K562 (cell line): ENCODE data around the gene UPK2. TPM values are rescaled to one million over a fixed set of nuclear protein-coding genes. Genes with fewer than 3 reads are reported as not detected.

Experiments
- BACH1 ChIP-seq: fragments of 200-800 bp; sonication (Bioruptor generic); IDR thresholded peaks from 2 replicates; pipeline ENCODE4 v1.6.1; 2016; ENCODE audit warnings: missing genetic modification characterization, missing compliant biosample characterization
- CHD4 ChIP-seq: fragments of 200-600 bp; sonication (generic); IDR thresholded peaks from 3 replicates; pipeline ENCODE4 v1.6.1; 2012; ENCODE audit warnings: low read depth, mild to moderate bottlenecking, mixed read lengths, low read length, inconsistent platforms; ENCODE audit not compliant: insufficient read depth, insufficient replicate concordance, poor library complexity, severe bottlenecking
- FOXA3 ChIP-seq, 2 experiments: fragments of 450-650 bp in 1 of 2; sonication (generic) in 1 of 2; formaldehyde crosslinking; IDR thresholded peaks in 1 of 2; conservative IDR thresholded peaks in 1 of 2; 2 replicates each; pipeline versions ENCODE4 v1.4.0 to v1.8.0; 2020 to 2022; ENCODE audit warnings: mild to moderate bottlenecking in 2 of 2, missing genetic modification reagents in 1 of 2
- GTF2E2 ChIP-seq: fragments of 200-800 bp; sonication (Bioruptor generic); IDR thresholded peaks from 2 replicates; pipeline ENCODE4 v1.6.1; 2016; ENCODE audit warnings: missing genetic modification characterization, missing compliant biosample characterization
- MAFK ChIP-seq: IDR thresholded peaks from 2 replicates; pipeline ENCODE4 v1.6.1; 2011; ENCODE audit warnings: low read length, improper control_type of control experiment
- MECOM ChIP-seq: fragments of 250-450 bp; sonication (Bioruptor Pico); IDR thresholded peaks from 2 replicates; pipeline ENCODE4 v1.8.0; 2022; ENCODE audit warnings: inconsistent platforms
- NCOA1 ChIP-seq: fragments of 450-650 bp; IDR thresholded peaks from 2 replicates; pipeline ENCODE4 v1.6.1; 2016; ENCODE audit warnings: low read depth
- NFRKB ChIP-seq: fragments of 450-650 bp; IDR thresholded peaks from 2 replicates; pipeline ENCODE4 v1.6.1; 2016; ENCODE audit warnings: low read depth
- PTTG1 ChIP-seq: fragments of 450-650 bp; IDR thresholded peaks from 2 replicates; pipeline ENCODE4 v1.6.1; 2016; ENCODE audit warnings: low read depth, mild to moderate bottlenecking, missing genetic modification characterization, missing compliant biosample characterization
- RFX5 ChIP-seq: IDR thresholded peaks from 2 replicates; pipeline ENCODE4 v1.6.1; 2011; ENCODE audit warnings: low read depth, mild to moderate bottlenecking, improper control_type of control experiment, low read length
- RHOXF2B ChIP-seq: fragments of 250-450 bp; sonication (Bioruptor Pico); conservative IDR thresholded peaks from 2 replicates; pipeline ENCODE4 v1.5.1; 2021
- SMARCC2 ChIP-seq: fragments of 450-650 bp; IDR thresholded peaks from 2 replicates; pipeline ENCODE4 v1.6.1; 2017; ENCODE audit warnings: antibody characterized with exemption, moderate library complexity, mild to moderate bottlenecking, low read depth
- TCF7L2 ChIP-seq: fragments of 150-350 bp; IDR thresholded peaks from 2 replicates; pipeline ENCODE4 v1.6.1; 2016; ENCODE audit warnings: low read depth, mild to moderate bottlenecking, low read length, moderate library complexity
- ZNF695 ChIP-seq: fragments of 450-650 bp; formaldehyde crosslinking; IDR thresholded peaks from 2 replicates; pipeline ENCODE4 v1.4.0; 2020; ENCODE audit warnings: mild to moderate bottlenecking, moderate library complexity
- polyA plus RNA-seq, 8 experiments: library from polyadenylated mRNA; depleted of rRNA in 4 of 8; stranded (reverse) in 5 of 8; unstranded in 3 of 8; fragments of >200 nt; fragmentation: Nextera tagmentation in 2 of 8; fragmentation: Illumina TruSeq in 1 of 8; extraction: Ambion mirVana in 2 of 8; extraction: Trizol in 1 of 8; gene quantifications; 2 replicates each; pipeline versions ENCODE4 v1.2.1 to v1.2.3, GENCODE V29; 2011 to 2014; ENCODE audit warnings: inconsistent platforms in 1 of 8, missing spikeins in 1 of 8
- total RNA-seq, 7 experiments: library from RNA; depleted of rRNA in 6 of 7; stranded (reverse); fragments of >200 nt in 6 of 7; fragmentation: Illumina TruSeq in 2 of 7; extraction: Trizol in 2 of 7; gene quantifications; 2 replicates each; pipeline versions ENCODE4 v1.2.1 to v1.2.3, GENCODE V29; 2011 to 2021; ENCODE audit warnings: low replicate concordance in 1 of 7
- TF ChIP-seq, protein P1 (sequence below), 3 experiments: IDR thresholded peaks in 2 of 3; conservative IDR thresholded peaks in 1 of 3; 2 replicates each; pipeline ENCODE4 v1.5.1; 2011 to 2012; ENCODE audit warnings: low read length in 3 of 3, mild to moderate bottlenecking in 3 of 3, control low read depth in 2 of 3, improper control_type of control experiment in 1 of 3, inconsistent platforms in 1 of 3, low read depth in 1 of 3, mixed read lengths in 1 of 3, moderate library complexity in 1 of 3; ENCODE audit not compliant: insufficient read depth in 2 of 3
- TF ChIP-seq, protein P2 (sequence below): fragments of 450-650 bp; IDR thresholded peaks from 2 replicates; pipeline ENCODE4 v1.6.1; 2018; ENCODE audit warnings: mild to moderate bottlenecking, low read depth; ENCODE audit not compliant: partially characterized antibody
- TF ChIP-seq, protein P3 (sequence below): sonication (generic); formaldehyde crosslinking; IDR thresholded peaks from 2 replicates; pipeline ENCODE4 v1.4.0; 2020; ENCODE audit warnings: mild to moderate bottlenecking, missing genetic modification reagents
- TF ChIP-seq, protein P4 (sequence below): fragments of 450-650 bp; IDR thresholded peaks from 2 replicates; pipeline ENCODE4 v1.6.1; 2016
- TF ChIP-seq, protein P5 (sequence below): sonication (generic); formaldehyde crosslinking; IDR thresholded peaks from 2 replicates; pipeline ENCODE4 v1.8.1; 2022; ENCODE audit warnings: missing genetic modification reagents

UPK2 gene
- total and polyA plus RNA-seq, 9 of the 15 experiments (the other 6 are each of a cell fraction or from before 2014, with no cell fraction given), result not detected

DNA sequence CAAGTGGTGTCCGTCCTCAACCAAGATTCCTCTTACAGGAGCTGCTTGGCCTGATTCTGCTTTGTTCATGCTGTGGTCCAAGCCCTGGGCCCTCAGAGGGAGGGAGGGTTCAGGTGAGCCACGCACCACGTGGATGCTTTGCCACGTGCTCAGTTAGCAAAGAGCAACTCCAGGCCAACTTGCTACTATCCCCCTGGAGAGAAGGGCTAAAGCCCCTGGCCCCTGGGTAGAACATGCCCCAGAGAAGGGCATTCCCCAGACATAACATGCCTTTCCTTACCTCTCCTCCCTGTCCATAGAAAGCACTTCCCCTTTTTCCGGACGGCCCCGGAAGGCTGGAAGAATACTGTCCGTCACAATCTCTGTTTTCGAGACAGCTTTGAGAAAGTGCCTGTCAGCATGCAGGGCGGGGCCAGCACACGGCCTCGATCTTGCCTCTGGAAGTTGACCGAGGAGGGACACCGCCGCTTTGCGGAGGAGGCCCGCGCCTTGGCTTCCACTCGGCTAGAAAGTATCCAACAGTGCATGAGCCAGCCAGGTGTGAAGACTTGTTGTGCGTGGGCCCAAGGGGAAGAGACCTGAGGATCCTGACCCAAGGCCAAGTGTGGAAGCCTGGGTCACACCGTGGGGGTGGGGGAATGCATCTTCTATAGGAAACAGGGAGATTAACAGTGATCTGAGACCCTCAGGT, 24.2 kb downstream of the UPK2 start (continued):
- TF ChIP-seq, protein P1, sequence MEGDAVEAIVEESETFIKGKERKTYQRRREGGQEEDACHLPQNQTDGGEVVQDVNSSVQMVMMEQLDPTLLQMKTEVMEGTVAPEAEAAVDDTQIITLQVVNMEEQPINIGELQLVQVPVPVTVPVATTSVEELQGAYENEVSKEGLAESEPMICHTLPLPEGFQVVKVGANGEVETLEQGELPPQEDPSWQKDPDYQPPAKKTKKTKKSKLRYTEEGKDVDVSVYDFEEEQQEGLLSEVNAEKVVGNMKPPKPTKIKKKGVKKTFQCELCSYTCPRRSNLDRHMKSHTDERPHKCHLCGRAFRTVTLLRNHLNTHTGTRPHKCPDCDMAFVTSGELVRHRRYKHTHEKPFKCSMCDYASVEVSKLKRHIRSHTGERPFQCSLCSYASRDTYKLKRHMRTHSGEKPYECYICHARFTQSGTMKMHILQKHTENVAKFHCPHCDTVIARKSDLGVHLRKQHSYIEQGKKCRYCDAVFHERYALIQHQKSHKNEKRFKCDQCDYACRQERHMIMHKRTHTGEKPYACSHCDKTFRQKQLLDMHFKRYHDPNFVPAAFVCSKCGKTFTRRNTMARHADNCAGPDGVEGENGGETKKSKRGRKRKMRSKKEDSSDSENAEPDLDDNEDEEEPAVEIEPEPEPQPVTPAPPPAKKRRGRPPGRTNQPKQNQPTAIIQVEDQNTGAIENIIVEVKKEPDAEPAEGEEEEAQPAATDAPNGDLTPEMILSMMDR (IDR thresholded peaks at IDR 0.05 in 2 of 3, conservative IDR thresholded peaks at IDR 0.05 in 1 of 3; ENCODE audit: insufficient read depth in 2 of 3, low read depth in 1 of 3, low read length in 3 of 3), result peak in 2 of 3 experiments; percentile 30 to 37; a peak in 2 of 6 replicates
- TF ChIP-seq GTF2E2 (tag) (no peak), NCOA1 (peak; percentile 70), TCF7L2 (no peak), ZNF695 (CRISPR knock-in tag) (no peak), MAFK (peak; percentile 72), RHOXF2B (no peak), PTTG1 (tag) (no peak), RFX5 (no peak), CHD4 (no peak), BACH1 (tag) (no peak), MECOM (peak; percentile 30; the same call in 1 of the 2 replicates), SMARCC2 (no peak), NFRKB (peak; percentile 61; the same call in 1 of the 2 replicates), FOXA3 (CRISPR knock-in tag; conservative IDR thresholded peaks at IDR 0.05 in 1 of 2, IDR thresholded peaks at IDR 0.05 in 1 of 2) (no peak; a peak in 1 of 4 replicates)
- TF ChIP-seq, protein P2, sequence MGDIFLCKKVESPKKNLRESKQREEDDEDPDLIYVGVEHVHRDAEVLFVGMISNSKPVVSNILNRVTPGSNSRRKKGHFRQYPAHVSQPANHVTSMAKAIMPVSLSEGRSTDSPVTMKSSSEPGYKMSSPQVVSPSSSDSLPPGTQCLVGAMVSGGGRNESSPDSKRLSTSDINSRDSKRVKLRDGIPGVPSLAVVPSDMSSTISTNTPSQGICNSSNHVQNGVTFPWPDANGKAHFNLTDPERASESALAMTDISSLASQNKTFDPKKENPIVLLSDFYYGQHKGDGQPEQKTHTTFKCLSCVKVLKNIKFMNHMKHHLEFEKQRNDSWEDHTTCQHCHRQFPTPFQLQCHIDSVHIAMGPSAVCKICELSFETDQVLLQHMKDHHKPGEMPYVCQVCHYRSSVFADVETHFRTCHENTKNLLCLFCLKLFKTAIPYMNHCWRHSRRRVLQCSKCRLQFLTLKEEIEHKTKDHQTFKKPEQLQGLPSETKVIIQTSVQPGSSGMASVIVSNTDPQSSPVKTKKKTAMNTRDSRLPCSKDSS, result no peak
- TF ChIP-seq, protein P3, sequence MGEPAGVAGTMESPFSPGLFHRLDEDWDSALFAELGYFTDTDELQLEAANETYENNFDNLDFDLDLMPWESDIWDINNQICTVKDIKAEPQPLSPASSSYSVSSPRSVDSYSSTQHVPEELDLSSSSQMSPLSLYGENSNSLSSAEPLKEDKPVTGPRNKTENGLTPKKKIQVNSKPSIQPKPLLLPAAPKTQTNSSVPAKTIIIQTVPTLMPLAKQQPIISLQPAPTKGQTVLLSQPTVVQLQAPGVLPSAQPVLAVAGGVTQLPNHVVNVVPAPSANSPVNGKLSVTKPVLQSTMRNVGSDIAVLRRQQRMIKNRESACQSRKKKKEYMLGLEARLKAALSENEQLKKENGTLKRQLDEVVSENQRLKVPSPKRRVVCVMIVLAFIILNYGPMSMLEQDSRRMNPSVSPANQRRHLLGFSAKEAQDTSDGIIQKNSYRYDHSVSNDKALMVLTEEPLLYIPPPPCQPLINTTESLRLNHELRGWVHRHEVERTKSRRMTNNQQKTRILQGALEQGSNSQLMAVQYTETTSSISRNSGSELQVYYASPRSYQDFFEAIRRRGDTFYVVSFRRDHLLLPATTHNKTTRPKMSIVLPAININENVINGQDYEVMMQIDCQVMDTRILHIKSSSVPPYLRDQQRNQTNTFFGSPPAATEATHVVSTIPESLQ, result 0 out of 2 replicates have a peak, but pooled peaks have one; percentile 56
- TF ChIP-seq, protein P4, sequence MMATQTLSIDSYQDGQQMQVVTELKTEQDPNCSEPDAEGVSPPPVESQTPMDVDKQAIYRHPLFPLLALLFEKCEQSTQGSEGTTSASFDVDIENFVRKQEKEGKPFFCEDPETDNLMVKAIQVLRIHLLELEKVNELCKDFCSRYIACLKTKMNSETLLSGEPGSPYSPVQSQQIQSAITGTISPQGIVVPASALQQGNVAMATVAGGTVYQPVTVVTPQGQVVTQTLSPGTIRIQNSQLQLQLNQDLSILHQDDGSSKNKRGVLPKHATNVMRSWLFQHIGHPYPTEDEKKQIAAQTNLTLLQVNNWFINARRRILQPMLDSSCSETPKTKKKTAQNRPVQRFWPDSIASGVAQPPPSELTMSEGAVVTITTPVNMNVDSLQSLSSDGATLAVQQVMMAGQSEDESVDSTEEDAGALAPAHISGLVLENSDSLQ, result peak; percentile 96
- TF ChIP-seq, protein P5, sequence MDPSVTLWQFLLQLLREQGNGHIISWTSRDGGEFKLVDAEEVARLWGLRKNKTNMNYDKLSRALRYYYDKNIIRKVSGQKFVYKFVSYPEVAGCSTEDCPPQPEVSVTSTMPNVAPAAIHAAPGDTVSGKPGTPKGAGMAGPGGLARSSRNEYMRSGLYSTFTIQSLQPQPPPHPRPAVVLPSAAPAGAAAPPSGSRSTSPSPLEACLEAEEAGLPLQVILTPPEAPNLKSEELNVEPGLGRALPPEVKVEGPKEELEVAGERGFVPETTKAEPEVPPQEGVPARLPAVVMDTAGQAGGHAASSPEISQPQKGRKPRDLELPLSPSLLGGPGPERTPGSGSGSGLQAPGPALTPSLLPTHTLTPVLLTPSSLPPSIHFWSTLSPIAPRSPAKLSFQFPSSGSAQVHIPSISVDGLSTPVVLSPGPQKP (CRISPR knock-in tag), result no peak
